GM18520 (cell line): ENCODE data around the gene SETD4.
"Not testable (repeated sequence)": the region's sequence is repeated elsewhere in the genome, so short reads cannot be mapped to it uniquely, and the experiment has no call there.

Source experiments
- ATAC-seq: cut with Tn5 transposase; IDR thresholded peaks from one replicate; pipeline ENCODE4 v1.9.1; 2021; ENCODE audit not compliant: unreplicated experiment

The SETD4 gene, protein sequence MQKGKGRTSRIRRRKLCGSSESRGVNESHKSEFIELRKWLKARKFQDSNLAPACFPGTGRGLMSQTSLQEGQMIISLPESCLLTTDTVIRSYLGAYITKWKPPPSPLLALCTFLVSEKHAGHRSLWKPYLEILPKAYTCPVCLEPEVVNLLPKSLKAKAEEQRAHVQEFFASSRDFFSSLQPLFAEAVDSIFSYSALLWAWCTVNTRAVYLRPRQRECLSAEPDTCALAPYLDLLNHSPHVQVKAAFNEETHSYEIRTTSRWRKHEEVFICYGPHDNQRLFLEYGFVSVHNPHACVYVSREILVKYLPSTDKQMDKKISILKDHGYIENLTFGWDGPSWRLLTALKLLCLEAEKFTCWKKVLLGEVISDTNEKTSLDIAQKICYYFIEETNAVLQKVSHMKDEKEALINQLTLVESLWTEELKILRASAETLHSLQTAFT

DNA sequence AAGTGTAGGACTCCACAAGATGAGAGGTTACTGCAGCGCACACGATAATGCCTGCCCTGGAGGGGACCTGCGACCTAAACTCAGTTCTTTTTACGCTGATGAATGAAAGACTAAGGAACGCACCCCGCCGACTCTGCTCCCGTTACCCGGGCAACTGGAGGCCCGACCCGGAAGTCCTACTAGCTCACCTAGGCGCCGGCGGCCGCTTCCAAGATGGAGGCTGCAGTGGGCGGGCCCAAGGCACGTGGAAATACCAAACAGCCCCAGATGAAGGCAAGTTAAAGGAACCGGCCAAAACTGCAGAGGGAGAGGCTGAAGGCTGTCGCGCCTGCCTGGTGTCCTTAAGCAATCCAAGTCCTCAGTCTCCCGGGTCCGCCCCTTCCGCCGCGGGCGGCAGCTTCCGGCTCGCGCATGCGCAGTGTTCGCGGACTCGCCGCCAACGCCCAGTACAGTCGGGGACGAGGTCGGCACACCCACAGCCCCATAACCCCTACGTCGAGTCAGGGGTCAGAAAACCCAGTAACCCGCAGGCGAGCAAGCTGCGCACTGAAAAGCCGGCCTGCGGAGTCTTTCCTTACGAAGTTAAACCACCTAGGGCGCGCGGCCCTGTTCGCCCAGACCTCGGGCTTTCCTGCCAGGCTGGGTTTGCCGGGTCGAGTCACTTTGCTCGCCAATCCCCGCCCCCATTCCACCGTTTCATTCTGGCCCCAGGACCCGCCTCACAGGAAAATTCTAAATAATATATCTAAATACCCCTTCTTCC is at the start of gene SETD4:
Gene SETD4 (minus strand): TSS at position 368 of the 763 bp plus-strand sequence. CDS start 1,638 bp downstream, outside the sequence.
- ATAC-seq = peak; percentile 80

DNA sequence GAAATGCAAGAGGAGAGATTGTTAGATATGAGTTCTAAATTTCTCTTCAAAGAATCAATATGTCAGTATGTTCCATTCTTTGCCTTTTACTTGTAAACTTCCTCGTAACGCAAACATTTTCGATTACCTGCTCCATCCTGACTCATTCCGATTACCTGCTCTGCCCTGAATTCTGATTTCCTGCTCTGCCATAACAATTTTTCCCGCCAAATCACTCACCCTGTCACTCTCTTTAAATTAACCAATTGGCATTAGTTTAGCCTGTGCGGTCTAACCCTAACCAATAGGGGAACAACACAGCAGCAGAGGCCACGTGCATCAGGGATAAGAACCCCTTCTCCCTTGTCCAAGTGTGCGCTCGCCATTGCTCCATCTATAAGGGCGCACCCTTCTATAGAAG is 49.5 kb upstream of the SETD4 start:
- ATAC-seq = no peak

DNA sequence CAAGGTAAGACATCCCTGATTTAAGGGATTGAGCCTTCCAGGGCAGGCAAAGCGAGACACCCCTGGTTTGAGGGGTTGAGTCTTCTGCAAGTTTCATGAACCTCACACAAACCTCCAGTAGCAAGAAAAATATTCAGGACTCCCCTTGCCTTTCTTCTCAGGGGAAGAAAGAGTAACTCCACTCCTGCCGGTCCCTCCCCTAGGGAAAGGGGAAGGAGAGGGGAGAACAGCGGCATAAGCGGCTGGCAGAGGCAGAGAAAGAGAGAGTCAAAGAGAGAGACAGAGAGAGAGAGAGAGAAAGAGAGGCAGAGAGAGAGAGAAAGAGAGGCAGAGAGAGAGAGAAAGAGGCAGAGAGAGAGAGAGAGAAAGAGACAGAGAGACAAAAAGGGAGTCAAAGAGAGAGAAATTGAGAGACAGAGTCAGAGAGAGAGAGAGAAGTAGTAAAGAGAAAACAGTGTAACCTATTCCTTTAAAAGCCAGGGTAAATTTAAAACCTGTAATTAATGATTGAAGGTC is 45.1 kb upstream of the SETD4 start:
- no peak for ATAC-seq

DNA sequence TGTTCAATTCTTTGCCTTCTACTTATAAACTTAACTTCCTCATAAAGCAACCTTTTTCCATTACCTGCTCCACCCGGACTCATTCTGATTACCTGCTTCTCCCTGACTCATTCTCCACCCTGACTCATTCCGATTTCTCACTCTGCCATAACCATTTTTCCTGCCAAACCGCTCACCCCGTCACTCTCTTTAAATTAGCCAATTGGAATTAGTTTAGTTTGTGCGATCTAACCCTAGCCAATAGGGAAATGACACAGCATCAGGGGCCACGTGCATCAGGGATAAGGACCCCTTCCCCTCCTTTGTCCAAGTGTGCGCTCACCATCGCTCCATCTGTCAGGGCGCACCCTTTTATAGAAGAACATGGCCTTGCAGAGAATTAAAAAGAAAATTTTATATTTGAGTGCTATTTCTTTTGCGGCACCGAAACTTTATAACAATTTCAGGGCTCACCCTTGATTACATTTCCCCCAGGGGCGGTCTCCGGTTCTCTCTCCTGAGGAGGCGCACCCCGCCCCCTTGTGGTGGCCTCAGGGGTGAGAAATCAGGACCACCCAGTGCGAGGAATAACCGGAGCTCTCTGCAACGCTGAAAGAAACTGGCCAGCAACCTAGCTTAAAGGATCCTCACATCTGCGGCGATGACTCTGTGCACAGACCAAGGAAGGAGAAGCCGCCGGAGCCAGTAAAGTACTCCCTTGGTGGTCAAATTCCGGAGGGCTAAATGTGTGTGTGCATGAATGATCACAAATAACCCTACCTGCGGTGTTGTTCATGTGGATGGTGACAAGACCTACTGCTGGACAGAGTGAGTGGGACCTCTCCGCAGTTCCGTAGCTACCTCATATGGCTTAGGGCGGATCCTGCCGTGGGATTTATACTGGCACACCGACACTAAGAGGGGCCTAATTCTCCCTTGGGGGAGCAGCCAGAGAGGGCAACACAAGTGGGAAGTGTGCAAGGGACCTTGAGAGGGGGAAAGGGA is 44.3 kb upstream of the SETD4 start:
- ATAC-seq = no peak

DNA sequence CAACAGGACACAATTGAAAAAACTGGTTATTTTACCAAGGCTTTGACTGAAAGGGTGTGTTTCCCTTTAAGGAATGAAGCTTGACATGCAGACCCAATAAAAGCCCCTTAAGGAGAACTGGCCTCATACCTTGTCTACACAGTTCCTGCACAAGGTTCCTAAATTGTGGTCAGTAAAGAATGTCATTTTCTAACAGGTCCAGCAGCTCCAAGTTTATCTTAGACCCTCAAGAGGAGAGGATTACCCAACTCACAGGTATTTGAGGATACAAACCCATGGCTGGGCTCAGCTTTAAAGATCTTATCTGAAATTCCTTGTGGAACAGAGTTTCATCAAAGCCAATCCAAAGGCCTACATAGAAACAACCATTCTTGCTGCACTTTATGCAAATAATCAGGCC is 43.1 kb upstream of the SETD4 start:
- no peak for ATAC-seq

DNA sequence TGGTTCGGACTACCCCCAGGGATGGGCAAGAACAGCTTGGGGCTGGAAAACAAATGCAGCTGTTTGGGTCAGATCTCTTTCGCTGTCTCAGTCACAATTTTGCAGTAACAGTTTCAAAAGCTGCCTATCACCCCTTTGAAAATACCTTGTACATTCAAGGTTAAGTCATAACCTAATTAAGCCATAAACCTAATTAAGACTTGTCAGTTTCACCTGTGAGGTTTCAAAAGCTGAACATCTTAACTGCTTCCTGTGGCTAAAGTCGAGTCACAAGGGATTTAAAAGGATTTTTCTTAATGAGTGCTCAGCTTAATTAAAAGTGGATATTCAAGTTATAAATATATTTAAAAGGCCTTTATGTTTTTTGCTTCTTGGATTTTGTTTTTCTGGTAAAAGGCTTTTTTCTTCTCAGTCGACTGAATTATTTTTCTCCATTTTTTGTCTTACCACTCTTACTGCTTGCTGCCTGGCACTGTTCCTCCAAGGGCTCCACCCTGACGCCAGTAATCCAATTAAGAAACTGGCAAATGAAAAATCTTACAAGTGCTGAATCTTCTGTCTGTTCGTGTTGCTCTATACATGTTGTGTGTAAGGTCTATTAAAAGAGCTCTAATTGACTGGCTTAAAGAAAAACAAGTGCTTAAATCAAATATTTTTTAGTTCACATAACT is 40.8 kb upstream of the SETD4 start:
- ATAC-seq = no peak

DNA sequence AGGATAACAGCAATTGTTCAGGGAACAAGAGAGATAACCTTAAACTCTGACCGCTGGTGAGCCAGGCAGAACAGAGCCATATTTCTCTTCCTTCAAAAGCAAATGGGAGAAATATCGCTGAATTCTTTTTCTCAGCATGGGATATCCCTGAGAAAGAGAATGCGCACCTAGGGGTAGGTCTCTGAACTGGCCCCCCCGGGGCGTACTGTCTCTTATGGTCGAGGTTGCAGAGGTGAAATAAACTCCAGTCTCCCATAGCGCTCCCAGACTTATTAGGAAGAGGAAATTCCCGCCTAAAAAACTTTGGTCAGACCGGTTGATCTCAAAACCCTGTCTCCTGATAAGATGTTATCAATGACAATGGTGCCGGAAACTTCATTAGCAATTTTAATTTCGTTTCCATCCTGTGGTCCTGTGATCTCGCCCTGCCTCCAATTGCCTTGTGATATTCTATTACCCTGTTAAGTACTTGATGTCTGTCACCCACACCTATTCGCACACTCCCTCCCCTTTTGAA is 39.4 kb upstream of the SETD4 start:
- ATAC-seq = not testable (repeated sequence)

DNA sequence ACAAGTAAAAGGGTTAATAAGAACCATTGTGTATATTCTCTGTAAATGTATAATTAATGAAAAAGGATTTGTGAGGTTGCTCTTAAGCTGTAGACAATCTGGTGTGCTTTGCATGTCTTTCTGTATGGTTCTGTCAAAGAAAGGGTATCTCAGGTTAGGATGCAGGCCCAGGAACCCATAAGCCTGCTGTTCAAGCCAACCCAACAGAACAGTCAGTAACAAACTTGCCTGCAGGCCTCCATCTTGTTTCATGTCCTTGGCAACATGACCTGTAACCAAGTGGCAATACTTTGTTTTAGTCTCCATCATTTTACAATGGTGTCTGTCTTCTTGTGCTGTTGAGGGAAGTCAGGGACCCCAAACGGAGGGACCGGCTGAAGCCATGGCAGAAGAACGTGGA is 38.7 kb upstream of the SETD4 start:
- ATAC-seq = no peak

DNA sequence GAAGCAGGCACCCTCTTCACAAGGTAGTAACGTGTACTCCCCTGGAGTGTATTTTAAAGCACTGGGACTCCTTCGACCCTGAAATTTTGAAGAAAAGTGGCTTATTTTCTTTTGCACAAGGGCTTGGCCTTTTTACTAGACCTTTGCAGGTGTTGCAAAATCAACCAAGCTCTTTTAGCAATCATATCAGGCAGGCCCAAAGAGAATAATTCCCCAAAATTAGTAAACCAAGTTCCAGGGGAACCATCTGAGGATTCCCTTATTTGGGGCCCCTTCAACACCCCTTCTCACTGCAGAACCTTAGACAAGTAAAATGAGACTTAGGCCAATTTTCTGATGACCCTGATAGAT is 37.8 kb upstream of the SETD4 start:
- no peak for ATAC-seq

DNA sequence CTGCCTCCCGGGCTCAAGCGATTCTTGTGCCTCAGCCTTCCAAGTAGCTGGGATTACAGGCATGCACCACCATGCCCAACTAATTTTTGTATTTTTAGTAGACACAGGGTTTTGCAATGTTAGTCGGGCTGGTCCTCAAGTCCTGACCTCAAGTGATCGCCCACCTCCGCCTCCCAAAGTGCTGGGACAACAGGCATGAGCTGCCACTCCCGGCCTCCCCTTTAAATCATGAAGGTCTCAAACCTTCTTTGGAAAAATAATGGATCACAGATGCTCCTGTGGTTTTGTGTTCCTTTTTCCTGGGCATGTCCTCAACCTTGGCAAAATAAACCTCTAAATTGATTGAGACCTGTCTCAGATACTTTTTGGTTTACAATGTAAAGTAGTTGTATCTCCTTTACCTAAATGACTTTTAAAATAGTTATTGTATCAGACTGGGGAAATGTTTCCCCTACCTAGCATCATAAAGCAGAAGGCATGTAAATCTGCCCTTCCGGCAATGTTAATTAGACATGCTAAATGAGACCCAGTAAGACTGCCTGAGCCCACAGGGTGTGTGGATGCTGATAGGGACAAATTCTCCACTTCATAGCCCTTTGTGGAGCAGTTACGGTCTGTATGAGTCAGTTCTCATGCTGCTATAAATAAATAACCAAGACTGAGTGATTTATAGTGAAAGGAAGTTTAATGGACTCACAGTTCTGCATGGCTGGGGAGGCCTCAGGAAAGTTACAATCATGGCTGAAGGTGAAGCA is 37.3 kb upstream of the SETD4 start:
- no peak for ATAC-seq

DNA sequence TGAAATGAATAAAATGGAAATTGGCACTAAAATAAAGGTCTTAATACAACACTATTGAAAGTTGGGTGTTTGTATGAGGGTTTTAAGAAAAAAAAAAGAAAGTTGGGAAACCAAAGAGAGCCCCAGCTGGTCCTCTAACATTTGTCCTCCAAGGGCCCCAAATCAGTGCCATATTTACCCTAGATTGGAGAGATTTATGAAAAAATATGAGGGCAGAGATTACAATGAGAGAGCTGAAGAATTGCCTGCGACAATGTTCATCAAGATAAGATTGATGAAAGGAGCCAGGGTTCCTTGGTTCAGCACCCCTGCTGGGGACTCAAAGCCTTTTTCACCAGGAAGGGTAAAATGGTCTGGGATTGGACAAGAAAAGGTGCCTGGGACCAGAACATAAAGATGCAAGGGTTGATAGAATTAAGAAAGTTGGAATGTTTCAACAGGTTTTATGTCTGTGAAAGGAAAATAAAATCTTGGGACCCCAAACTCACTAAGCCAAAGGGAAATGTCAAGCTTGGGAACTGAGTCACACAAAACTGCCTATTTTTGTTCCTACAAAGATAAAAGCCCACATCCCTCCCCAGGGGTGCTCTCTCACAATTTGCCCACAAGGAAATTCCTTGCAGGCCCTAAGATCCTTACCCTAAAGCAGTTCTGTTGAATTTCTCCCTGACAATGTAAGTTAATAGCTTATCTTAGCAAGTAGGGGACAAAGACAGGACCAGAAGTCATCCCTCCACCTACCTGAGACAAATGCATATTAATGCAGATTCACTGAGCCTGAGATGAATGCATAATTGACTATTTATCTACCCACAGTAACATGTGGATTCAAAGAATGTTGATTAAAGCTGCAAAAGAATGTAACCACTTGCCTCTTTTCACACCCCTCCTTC is 36.3 kb upstream of the SETD4 start:
- no peak for ATAC-seq

DNA sequence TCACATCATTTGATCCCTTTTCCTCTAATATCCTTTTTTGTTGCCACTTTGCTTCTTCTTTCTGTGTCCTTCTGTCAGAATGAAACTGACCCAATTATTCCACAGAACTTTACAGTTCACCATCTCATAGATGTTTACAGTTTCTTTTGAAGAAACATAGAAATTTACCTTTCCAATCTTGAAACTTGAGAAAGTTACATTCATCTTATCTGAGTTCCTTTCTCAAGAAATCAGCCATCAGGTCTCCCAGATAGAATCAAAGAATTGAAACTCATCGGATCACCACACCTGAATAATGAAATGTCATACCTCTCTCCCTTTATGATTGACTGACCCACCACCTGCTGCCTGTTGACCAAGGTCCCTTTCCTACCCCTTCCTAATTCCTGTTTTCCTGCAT is 33.2 kb upstream of the SETD4 start:
- no peak for ATAC-seq

DNA sequence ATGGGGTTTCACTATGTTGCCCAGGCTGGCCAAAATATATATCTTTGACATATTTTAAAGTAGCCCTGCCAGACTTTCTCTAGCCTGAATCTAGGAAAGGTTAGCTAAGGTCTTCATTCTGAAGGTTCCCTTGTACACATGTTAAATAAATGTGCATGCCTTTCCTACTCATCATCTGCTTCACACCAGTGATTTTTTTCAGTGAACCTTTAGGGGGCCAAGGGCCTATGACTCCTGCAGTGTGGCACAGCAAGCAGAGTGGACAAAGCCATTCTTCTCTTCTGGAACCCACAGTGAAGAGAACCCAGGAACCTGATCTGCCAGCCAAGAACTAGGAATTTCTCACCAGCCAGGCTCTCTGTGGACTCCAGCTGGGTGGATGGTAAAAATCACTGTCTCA is 32.4 kb upstream of the SETD4 start:
- ATAC-seq = no peak

DNA sequence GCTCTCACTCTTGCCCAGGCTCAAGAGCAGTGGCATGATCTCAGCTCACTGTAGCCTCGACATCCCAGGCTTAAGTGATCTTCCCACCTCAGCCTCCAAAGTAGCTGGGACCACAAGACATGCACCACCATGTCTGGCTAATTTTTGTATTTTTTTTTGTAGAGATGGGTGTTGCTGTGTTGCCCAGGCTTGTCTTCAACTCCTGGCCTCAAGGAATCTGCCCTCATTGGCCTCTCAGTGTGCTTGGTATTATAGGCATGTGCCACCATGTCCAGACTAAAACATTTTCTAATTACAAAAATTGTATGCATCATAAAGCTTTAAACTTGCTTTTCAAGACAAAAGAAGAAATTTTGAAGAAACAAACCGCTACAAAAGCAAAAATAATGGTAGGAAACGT is 29.6 kb upstream of the SETD4 start:
- ATAC-seq = no peak

DNA sequence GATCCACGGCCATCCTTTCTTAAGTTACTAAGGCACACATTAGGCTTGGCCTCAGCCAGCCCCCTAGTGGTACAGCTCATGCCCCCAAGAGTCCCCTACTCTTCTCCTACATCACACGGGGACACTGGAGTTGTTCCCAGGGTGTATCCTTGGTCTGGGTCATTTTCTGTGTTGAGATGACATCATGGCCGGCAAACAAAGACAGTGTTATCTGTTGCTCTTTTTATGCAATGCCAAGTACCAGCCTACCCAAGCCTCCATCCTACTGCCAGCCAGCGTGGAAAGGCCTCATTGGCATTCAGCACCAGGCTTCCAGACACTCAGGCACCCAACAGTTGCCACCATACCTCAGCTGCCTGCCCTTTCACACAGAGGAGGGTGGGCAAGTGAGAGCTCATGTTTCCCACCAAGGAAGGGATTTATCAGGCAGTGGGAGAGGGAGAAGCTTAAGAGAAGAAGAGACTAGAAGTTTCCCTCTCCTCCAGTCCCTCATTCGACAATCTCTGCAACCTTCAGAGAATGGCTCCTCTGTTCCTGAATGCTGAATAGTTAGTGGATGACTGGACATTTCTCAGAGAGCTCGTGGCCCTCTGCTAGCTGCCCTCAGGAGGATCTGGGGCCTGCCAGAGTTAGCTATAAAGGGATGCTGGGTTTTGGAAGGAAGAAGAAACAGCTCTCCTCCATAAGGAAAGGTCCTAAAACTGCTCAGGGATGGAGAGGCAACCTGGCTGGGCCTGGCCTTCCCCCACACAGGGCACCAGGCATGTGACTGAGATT is 27.2 kb upstream of the SETD4 start:
- no peak for ATAC-seq

DNA sequence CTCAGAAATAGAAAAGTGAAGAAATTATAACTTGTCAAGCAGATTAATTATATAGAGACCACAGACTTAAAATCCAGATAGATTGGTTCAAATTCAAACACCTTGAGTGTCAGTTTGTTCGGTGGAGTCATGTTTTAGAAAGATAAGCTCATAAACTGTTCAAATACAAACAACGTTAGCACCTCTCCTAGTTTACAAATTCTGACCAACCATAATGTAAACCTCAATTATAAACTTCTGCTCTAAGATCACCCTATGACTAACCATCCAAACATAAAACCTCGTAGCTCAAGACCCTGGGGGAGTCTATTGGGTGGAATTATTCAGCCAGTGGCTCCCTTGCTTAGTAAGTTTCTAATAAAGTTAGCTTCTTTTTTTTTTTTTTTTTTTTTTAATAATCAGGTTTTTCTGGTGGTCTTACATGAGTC is 21.9 kb upstream of the SETD4 start:
- ATAC-seq = no peak

DNA sequence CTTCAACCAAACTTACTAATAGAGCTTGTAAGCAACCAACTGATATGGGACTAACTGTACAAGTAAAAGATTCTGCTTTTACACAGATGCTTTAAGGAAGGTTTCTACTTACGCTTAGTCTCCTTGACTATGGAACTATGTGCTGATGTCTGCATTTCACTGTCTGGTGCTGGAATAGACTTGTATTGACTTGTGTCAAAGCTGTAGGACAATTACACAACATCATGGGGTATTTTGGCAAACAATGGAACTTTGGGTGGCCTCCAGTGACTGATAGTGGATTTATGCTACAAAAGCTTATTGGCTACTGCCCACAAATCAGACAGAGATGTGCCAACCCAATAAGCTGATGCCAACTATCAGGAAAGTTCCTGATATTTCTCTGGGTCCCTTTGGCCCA is 20.1 kb upstream of the SETD4 start:
- ATAC-seq = no peak

DNA sequence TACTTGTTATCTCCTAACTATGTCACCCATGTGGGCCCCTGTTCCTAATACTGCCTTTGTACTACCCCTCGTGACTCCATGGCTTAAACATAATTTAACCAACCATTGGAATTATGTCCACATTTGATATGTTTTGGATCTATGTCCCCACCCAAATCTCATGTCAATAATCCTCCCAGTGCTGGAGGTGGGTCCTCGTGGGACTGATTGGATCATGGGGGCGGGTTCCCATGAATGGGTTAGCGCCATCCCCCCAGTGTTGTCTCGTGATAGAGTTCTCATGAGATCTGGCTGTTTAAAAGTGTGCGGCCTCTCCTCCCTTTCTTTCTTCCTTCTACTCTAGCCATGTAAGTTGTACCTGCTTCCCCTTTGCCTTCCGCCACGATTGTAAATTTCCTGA is 19.3 kb upstream of the SETD4 start:
- no peak for ATAC-seq
